HG03432 (cell line): ENCODE results near the gene PWWP2A.
"Not testable (repeated sequence)": the region's sequence is repeated elsewhere in the genome, so short reads cannot be mapped to it uniquely, and the experiment has no call there.

Experiments used
- ATAC-seq: cut with Tn5 transposase; IDR thresholded peaks from one replicate; pipeline ENCODE4 v1.9.1; 2021; ENCODE audit warnings: mild to moderate bottlenecking, moderate library complexity; ENCODE audit not compliant: unreplicated experiment

PWWP2A gene

GRCh38 chr5:160119142-160119904, at the start of gene PWWP2A:
Gene PWWP2A (minus strand): TSS chr5:160119450. CDS start chr5:160119388, 62 bp downstream.
- peak; percentile 90 for ATAC-seq

- no peak for ATAC-seq
These were observed 48.4 kb upstream of the PWWP2A start for GRCh38 chr5:160167624-160168165.

- no peak for ATAC-seq
These were observed 47.8 kb upstream of the PWWP2A start for GRCh38 chr5:160166973-160167623.

- ATAC-seq: no peak
These were observed 47.1 kb upstream of the PWWP2A start for GRCh38 chr5:160166069-160166972.

GRCh38 chr5:160165137-160166068, 46.2 kb upstream of the PWWP2A start:
- no peak for ATAC-seq

- no peak for ATAC-seq
These were observed 43.7 kb upstream of the PWWP2A start for GRCh38 chr5:160162910-160163309.

GRCh38 chr5:160161626-160162025, 42.4 kb upstream of the PWWP2A start:
- no peak for ATAC-seq

- not testable (repeated sequence) for ATAC-seq
These were observed 41.6 kb upstream of the PWWP2A start for GRCh38 chr5:160160875-160161274.

GRCh38 chr5:160159991-160160792, 40.9 kb upstream of the PWWP2A start:
- ATAC-seq: peak; percentile 69

GRCh38 chr5:160158087-160158486, 38.8 kb upstream of the PWWP2A start:
- ATAC-seq: no peak

GRCh38 chr5:160155017-160155750, 35.9 kb upstream of the PWWP2A start:
- no peak for ATAC-seq

- ATAC-seq: no peak
These were observed 33.7 kb upstream of the PWWP2A start for GRCh38 chr5:160152901-160153300.

- peak; percentile 90 for ATAC-seq
These were observed 33.0 kb upstream of the PWWP2A start for GRCh38 chr5:160152287-160152686.

- ATAC-seq: no peak
These were observed 31.8 kb upstream of the PWWP2A start for GRCh38 chr5:160151017-160151416.

GRCh38 chr5:160150381-160150780, 31.1 kb upstream of the PWWP2A start:
- ATAC-seq: no peak

- not testable (repeated sequence) for ATAC-seq
These were observed 25.2 kb upstream of the PWWP2A start for GRCh38 chr5:160144436-160144835.

- ATAC-seq: no peak
These were observed 15.1 kb upstream of the PWWP2A start for GRCh38 chr5:160134332-160134731.

GRCh38 chr5:160133918-160134304, 14.7 kb upstream of the PWWP2A start:
- no peak for ATAC-seq
